ENCODE data around the gene BABAM2. TPM values are rescaled to one million over a fixed set of nuclear protein-coding genes. Genes with fewer than 3 reads are reported as not detected.

Gene BABAM2
- total and polyA plus RNA-seq, 10 of the 15 experiments (the other 5 are each of a cell fraction or from before 2014, with no cell fraction given) = 30.7 to 59.9 (median 44.5) TPM

GRCh38 chr2:27889774-27890145, 769 bp upstream of the BABAM2 start:
- intact Hi-C loops (cut with micrococcal nuclease; ENCODE audit: unreplicated experiment) (loop anchor here (2.0 to 5.0 kb wide), 2 partner anchors 119 to 503 kb away; partner anchors contain the start of genes FOSL2 and MRPL33), in situ Hi-C loops (cut with MboI) (no loop called here)
- Histone ChIP-seq H3K4me1 (ENCODE audit: control insufficient read depth, insufficient read depth, low read length) (no peaks in the 10 kb centered on the region), H3K27ac (ENCODE audit: control insufficient read depth, insufficient read depth) (peak overlapping the region; percentile 89), H3K4me3 (peak overlapping the region; percentile 89), H3K79me2 (ENCODE audit: control insufficient read depth, insufficient read depth, low read length) (peaks cover 11% of the 10 kb centered on the region), H4K20me1 (ENCODE audit: control insufficient read depth, insufficient read depth) (no peaks in the 10 kb centered on the region), H3K9me3 (replicated peaks; ENCODE audit: control insufficient read depth, insufficient read depth, low read length) (no peaks in the 10 kb centered on the region), H3K4me2 (ENCODE audit: control insufficient read depth, insufficient read depth) (peak overlapping the region; percentile 72), H3K27me3 (replicated peaks in 1 of 2; ENCODE audit: control insufficient read depth in 2 of 2, insufficient read depth in 2 of 2, low read length in 1 of 2) (no peaks in the 10 kb centered on the region), H2AFZ (ENCODE audit: control insufficient read depth, low read depth, low read length) (peak overlapping the region; percentile 97), H3K36me3 (ENCODE audit: control insufficient read depth in 2 of 2, insufficient read depth in 2 of 2, low read length in 1 of 2) (no peaks in the 10 kb centered on the region), H3K9ac (ENCODE audit: control insufficient read depth, insufficient read depth, low read length) (peak overlapping the region; percentile 79)
- TF ChIP-seq WRNIP1 (IDR thresholded peaks at IDR 0.05; ENCODE audit: borderline replicate concordance, low read depth, low read length) (no peak), HCFC1 (IDR thresholded peaks at IDR 0.05; ENCODE audit: low read length) (no peak), SPI1 (IDR thresholded peaks at IDR 0.05; ENCODE audit: borderline replicate concordance, insufficient read depth, low read depth, low read length) (no peak), PML (IDR thresholded peaks at IDR 0.05; ENCODE audit: low read length) (0 out of 2 replicates have a peak, but pooled peaks have one; percentile 7), ATF2 (IDR thresholded peaks at IDR 0.05; ENCODE audit: low read length) (no peak), E2F4 (IDR thresholded peaks at IDR 0.05; ENCODE audit: low read depth, low read length) (no peak), ETV6 (conservative IDR thresholded peaks at IDR 0.05 in 1 of 2, IDR thresholded peaks at IDR 0.05 in 1 of 2; ENCODE audit: borderline replicate concordance in 1 of 2, low read depth in 1 of 2) (no peak)
- WGBS (ENCODE audit: insufficient coverage, insufficient replicate concordance, low lambda C conversion rate, missing lambda C conversion rate) = 0% methylated on average over 10 of the region's 10 CpGs
- DNase-seq (ENCODE audit: low read depth, low spot score) (no peak), ATAC-seq (peak; percentile 3), FAIRE-seq (no peak)
- RAD21 ChIA-PET (ENCODE audit: unreplicated experiment) = no interaction called here
- TSS peak; percentile 83 for BruUV-seq (replicated peaks)
- SMC1A ChIA-PET (ENCODE audit: uncharacterized antibody, unreplicated experiment) = interaction anchor here (0.5 to 0.6 kb wide), 2 partner anchors 526 to 986 kb away, joined by 4 read pairs; no protein-coding TSS in a partner anchor
- POLR2A ChIA-PET = interaction anchor here (0.7 to 1.3 kb wide), 4 partner anchors 12 to 981 kb away, joined by 3 to 5 read pairs (median 3); no protein-coding TSS in a partner anchor
- CTCF ChIA-PET = interaction anchor here (0.6 to 1.6 kb wide), 3 partner anchors 10 to 436 kb away, joined by 3 to 5 read pairs (median 3); no protein-coding TSS in a partner anchor
